Left renal pelvis (tissue), 4 donors: ENCODE measurements around the gene PPDPF. TPM values are rescaled to one million over a fixed set of nuclear protein-coding genes. Genes with fewer than 3 reads are reported as not detected.

Experiments used
- DNase-seq, 4 donors: peaks; one replicate each; pipeline ENCODE4 v3.0.0-alpha.2; 2013; ENCODE audit warnings: low read depth in 4 of 4, low spot score in 3 of 4
- polyA plus RNA-seq, 4 donors: library from polyadenylated mRNA; unstranded; fragments of 120-200 nt; gene quantifications; one replicate each; pipeline ENCODE4 v1.2.1, GENCODE V29; 2013; ENCODE audit not compliant: insufficient read length in 4 of 4

Gene PPDPF
- polyA plus RNA-seq, 4 donors, result 131 to 374 (median 203) TPM

DNA sequence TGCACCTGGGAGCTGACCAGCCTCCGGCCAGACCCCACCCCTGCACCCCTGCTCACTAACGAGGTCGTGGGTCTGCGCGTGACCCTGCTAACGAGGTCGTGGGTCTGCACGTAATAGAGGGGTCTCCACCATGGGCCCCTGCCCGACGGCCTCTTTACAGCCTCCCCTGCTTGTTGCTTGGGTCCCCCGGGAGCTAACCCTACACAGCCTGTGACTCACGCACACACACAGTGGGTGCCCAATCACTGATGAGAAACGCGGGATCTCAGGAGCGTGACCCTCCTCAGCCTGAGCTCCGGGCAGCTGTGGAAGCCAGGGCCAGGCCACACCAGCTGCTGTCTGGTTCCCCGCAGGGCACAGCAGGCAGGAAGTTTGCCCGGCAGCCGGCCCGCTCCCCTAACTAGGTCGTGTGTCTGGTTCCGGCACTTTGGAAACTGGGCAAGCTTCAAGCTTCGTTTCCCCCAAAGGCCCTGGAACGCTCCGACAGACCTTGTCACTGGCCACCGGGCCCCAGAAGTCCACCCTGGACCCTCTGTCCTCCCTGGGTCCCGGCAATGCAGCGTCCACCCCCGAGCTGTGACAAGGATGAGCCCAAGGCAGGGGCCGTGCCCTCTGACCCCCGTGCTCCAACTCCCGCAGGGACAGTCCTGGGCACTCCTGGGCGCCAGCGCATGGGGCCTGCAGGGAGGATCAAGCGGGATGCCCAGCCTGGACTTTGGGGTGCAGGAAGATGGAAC lies 15.8 kb downstream of the PPDPF start:
- no peak for DNase-seq

DNA sequence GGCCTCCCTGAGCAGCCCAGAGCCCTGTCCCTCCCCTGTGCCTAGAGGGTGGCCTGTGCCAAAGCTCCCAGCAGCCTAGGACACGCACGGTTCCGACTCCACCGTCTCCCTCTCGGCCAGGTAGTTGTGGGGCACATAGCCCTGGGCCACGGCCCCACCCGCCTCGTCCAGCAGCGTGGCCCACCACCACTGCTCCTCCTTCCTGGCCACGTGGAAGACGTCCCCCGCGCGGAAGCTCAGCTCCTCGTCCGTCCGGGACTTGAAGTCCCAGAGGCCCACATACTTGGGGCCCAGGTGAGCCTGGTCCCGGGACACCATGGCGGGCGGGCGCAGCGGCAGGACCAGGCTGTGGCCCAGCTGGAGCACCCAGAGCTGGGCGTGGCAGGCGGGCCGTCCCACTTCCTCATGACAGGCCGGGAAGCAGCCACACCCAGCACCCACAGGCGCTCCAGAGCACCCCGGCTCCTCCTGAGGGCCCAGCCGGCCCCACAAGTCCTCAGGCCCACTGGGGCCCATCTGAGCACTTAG lies 16.5 kb downstream of the PPDPF start, which contains the start of gene PTK6:
TSS of gene PTK6 (minus strand) at position 380 of the 528 bp plus-strand sequence. CDS start at position 318, 62 bp downstream.
- DNase-seq, result no peak

DNA sequence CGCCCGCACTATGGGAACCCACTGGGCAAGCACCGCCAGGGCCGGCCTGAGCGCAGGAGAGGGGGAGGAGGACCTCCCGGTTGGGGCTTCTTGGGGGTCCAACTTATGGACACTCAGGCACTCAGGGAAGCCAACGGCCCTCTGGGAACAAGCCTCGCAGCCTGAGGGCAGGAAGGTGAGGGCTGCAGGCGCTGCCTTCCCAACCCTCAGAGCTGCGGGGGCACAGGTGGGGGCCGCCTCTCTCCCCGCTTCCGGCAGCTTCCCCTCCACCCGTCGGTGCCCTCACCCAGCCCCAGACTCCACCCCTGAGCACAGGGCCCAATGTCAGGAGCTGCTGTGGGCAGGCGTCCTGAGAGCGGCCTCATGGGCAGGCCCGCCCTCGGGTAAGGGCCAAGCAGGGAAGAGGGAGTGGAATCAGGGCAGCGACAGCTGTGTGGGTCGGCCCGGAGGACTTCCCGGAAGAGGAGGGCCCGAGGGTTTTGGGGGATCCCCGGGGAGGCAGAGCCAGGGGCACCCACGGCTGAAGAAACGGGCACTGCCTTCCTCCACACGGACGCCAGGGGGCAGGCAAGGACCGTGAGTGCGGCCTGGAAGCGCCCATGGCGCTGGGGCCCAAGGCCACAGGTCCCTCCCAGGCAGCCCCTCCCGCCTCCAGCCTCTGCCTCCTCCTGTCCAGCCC lies 17.1 kb downstream of the PPDPF start:
- peak in 2 of 4 donors; percentile 67 to 69 for DNase-seq

DNA sequence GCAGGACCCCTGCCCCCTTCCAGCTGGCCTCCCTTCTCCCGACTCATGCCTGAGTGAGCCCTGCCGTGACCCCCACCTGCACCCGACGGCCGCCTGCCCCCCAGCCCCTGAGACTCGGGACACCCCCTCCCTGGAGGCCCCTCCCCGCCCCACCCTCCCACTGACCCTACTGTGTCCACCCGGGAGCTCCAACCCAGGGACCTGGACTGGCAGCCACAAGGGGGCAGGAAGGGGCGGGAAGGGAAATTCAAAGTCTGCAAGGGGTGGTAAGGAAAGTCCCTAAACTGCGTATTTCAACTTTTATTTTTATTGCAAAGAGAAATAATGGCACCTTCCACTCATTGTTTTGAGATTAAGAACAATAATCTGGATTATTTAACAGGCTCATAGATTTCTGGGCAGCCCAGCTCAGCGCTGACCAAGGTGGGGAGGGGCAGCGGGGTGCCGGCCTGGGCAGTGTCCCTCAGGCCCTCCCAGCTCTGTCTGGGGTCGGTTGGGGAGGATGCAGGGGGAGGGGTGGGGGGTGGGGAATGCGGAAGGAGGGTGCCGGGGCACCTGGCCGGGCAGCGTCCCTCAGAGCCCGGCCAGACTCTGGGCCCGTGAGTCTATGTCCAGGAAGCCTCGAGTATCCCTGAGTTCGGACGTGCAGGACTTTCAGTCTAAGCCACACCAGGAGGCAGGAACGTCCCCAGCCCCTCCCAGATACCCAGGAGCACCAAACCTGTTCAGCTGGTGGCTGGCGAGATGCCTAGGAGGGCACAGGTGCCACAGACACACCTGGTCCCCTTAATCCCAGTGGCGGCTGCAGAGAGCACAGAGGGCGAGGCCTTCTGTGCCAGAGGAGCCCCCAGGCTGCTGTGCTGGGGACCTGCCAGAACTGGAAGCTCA lies 17.9 kb downstream of the PPDPF start:
- DNase-seq, result no peak

DNA sequence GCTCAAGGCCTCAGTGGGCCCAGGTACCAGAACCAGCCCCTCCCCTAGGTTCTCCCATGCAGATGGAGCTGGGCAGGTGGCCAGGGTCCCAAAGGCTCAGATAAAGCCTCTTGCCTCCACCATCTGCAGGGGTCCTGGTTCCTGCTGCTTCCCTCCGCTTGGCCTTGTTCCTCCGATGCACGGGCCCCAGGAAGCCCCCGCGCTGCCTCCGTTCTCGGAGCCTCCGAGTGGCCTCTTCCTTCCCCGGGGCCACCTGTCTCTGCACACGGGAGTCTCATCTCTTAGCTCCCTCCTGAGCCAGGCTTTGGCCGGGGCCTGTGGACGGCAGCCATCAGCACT lies 18.5 kb downstream of the PPDPF start:
- DNase-seq, result no peak

DNA sequence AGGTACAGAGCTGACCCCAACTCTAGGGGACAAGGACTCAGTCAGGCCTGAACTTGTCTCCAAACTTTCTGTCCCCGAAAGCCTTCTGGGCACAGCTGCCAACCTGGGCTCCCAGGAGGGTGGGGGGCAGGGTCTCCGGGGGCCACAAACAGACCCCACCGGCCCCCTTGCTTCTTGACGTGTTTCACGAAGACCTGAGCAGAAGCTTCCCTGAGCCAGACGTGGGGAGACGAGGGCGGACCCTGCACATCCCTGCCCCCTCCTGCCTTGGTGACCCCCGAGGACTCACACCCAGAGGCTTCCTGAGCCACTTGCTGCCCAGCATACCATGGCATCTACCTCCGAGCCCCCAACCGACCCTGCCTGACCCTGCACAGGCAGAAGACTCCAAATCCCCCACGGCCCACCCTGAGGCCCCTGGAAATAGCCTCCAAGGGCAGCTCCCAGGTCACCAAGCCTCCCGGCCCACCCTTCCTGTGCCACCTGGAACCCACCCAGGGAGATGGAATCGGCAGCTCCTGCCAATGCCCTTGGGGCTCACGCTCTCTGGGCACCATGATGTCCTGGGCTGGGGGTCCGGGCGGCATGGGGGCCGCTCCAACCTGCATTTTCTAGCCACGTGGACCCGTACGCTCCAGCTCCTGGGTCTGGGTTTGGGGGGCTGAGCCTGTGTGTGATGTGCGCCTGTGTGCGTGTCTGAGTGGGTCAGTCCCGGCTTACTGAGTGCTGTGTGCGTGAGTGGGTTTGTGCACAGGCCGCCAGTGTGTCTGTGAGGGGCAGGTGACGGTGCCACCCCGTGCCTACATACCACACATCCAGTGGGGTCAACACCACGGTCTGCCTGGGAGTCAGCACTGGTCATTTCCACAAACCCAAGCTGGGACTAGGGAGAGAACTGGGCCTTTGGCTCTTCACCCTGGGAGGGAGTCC lies 19.1 kb downstream of the PPDPF start:
- no peak for DNase-seq

DNA sequence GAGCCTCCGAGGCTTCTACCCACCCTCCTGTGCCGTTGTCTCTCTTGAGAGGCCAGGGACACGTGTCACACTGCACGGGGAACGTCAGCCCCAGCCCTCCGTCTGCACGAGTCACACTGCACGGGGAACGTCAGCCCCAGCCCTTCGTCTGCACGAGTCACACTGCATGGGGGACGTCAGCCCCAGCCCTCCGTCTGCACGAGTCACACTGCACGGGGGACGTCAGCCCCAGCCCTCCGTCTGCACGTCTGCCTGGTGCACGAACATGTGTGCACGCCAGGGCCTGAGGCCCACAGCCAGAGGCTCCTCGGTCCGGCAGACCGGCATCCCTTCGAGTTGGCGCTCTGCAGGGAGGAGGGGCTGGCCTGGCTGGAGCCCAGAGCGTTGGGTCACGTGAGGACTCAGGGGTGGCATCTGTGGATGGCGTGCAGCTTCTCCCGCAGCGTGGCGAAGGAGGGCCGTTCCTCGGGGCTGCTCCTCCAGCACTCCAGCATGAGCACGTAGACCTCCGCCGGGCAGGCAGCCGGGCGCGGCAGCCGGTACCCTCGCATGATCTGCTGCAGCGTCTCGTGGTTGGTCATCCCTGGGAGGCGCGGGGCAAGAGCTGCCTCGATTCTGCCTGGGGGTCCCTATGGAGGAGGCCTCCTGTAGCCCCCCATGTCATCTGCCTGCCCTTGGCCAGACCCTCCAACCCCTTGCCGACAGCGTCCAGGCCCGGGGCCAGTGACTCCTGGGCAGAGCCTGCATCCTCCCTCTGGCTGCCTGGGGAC lies 20.0 kb downstream of the PPDPF start:
- DNase-seq, result no peak

DNA sequence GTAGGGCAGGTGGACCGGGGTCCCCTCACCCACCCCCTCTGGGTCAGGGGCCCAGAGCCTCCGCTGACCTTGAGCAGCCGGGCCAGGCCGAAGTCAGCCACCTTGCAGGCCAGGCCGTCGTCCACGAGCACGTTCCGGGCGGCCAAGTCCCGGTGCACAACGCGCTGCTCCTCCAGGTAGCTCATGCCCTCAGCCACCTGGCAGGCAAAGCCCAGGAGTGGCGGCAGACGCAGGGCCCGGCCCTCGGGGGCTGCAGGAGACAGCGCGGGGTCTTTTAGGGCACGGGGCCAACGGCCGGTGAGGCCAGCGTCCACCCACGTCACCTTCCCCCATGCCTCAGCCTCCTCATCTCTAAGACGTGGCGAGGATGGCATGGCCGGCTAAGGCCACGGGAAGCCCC lies 20.8 kb downstream of the PPDPF start:
- no peak for DNase-seq

DNA sequence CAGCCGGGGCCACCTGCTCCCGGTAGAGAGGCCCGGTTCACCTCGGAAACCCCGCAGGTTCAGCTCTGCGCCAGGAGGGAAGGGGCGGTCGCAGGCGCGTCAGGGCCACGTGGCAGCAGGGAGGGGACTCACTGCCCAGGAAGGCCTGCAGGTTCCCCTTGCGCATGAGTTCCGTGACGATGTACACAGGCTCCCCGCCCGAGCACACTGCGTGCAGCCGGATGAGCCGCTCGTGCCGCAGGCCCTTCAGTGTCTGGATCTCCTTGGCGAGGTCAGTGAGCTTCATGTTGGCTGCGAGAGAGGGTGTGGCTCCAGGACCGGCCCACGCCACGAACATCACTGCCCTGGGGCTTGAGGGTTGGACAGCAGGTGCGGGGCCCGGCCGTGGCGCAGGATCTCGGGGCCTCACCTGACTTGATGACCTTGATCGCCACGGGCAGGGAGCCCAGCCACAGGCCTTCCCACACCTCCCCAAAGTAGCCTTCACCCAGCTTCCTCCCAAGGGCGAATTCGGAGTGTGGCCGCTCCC lies 21.5 kb downstream of the PPDPF start:
- no peak for DNase-seq

DNA sequence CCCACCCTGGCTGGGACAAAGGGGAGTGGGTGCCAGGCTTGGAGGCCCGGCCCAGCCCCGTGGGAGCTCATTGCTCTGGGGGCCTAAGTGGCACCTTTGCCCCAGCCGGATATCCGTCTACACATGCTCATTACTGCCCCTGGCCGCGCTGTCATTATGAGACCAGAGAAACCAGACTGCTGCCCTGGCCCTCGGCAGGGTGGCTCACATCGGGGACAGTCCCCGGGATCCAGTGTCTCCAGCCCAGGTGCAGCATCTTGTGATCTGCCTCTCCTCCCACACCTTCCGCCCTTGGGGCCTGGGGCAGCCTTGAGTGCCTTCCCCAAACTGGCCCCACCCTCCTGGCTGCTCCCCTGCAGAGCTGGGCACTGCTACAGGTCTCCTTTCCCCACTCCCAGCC lies 22.1 kb downstream of the PPDPF start:
- no peak for DNase-seq

DNA sequence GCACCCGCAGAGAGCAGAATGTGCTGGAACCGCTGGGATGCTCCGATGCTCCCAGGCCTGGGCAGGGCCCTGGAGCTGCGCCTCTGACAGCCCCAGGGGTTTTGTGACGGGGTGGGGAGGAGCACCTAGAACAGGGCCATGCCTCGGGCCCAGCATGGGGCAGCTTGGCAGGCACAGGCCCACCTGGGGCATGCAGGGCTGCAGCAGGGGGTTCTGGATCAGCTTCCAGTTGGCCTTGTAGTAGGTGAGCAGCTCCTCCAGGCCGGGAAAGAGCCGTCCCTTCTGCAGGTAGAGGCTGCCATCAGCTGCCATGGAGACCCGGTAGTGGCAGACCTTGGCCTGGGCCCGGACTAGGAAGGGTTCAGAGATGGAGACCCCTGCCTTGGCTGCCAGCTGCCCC lies 22.6 kb downstream of the PPDPF start:
- DNase-seq, result no peak

DNA sequence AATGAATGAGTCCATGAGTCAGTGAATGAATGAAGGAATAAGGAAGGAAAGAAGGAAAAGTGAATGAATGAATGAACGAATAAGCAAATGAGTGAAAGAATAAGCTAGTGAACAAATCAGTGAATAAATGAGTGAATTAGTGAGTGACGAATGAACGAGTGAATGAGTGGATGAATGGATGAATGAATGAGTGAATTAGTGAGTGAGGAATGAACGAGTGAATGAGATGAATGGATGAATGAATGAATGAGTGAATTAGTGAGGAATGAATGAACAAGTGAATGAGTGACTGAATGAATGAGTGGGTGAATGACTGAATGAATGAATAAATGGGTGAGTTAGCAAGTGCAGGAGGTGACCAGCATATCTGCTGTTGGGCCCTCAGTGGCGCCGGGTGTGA lies 23.2 kb downstream of the PPDPF start:
- no peak for DNase-seq

DNA sequence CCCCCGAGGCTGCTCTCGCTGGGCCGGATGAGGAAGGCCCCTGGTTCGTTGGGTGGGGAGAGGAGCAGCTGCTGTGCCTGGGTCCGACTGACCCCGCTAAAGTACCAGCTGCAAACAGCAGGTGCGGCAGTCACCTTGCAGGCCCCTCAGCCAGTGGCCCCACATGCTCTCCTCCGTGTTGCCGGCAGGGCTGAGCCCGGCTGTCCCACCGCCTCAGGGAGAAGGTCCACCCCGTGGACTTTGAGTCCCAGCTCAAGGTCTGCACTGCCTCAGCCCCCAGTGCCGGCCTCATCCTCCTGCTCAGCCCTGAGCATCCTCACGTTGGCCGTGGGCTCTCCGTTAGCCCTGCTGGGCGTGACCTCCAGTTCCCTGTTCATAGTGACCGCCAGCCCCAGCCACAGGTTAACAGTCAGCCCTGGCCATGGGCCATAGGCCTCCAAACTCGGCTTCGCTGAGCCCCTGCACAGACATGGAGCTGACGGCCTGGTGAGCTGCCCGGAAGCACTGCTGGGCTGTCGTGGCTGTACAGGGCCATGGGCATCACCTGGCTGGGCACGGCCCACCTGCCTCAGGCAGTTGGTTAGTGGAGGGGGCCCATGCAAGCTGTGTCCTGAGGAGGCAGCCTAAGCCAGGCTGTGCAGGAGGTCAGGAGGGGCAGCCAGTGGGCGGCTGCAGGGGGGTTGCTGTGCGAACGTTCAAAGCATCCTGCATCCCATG lies 23.8 kb downstream of the PPDPF start:
- DNase-seq, result no peak

DNA sequence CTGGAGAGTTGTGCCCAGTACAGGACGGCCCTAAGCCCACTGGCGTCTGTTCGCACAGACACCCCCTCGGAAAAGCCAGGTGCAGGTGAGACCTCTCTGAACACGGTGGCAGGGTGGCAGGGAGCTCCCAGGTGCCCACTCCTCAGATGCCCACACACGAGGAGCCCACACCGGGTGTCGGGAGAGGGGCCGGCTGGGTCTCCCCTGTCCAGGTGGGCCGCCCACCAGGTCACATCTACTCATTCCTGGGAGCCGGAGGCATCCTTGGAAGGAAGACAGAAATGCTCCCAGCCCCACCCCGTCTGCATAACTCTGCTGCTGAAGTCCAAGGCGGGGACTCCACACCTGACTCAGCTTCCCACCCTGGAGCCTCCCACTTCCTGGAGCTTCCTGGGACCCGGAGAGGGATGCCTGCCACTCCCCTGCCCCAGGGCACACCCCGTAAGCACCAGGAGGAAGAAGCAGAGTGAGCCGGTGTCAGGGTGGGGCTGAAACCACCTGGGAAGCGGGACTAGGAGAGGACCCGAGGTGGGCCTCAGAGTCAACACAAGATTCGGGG lies 24.5 kb downstream of the PPDPF start:
- no peak for DNase-seq

DNA sequence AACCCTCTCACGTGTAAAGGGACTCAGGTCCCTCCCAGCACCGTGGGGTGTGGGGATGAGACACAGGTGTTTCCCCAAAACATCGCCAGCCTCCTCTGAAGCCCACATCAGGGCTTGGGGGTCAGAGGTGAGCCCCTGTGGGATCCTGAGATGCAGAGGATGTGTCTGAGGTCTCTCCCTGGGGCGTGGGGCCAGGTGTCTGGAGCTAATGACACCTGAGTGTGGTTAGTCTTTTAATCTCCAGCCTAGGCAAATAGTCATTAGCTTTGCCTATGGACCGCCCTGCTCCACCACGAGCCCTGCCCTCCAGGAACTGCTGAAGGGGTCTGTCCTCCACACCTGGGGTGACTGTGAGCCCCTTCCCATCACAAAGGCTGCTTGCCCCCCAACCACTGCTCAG lies 25.2 kb downstream of the PPDPF start:
- no peak for DNase-seq

DNA sequence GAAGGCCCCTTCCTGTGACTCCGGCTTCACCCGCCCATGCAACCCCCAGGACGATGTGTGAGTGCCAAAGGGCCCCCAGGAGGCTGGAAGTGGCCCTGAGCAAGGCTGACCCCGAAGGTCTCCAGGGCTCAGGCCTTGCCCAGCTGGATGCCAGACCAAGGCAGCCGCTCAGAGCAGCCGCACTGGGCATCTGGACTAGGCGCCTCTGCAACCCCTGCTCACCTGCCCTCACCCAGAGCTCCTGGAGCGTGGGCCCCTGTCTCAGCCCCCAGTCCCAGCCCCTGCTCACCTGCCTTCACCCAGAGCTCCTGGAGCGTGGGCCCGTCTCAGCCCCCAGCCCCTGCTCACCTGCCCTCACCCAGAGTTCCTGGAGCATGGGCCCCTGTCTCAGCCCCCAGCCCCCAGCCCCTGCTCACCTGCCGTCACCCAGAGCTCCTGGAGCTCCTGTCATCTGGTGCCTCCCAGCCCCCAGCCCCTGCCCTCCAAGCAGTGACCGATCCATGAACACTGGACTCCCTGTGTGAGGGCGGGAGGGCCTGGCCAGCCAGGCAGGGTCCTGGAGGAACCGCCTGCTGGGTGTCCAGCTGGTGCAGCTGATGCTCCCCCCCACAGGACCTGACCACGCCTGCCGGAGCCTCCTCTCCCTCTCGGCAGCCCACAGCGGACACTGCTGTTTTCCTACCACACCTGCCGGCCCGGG lies 25.8 kb downstream of the PPDPF start:
- DNase-seq, result no peak

DNA sequence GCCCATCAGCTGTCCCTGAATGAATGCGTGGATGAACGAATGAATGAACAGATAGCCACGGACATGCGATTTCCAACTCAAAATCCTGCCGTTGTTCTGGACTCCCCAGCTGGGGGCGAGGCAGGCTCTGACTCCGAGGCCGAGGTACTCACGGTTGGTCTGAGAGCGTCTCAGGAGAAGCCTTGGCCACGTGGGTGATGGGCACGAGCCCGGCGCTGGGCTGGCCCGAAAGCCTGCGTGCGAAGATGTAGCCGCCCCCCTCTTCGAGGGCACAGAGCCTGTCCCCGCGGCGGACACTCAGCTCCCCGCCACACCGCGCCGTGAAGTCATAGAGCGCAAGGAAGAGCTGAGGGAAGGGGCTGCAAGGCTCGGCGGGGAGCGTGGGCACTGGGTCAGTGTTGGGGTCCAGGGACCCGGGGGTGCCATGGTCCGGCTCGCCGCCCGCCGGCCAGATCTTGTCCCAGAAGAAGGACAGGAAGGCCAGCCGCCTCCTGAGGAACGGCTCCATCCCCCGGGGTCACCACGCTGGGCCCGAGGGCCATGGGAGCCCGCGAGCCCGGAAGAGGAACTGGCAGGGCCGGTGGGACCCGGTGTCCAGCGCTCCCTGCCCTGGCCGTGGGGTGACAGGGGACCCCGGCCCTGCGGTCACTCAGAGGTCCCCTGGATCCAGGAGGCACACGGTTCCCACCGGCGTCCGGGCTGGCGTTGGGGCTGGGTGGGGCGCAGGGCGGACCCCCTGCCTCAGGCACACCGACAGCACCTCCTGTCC lies 26.6 kb downstream of the PPDPF start:
- no peak for DNase-seq
